ENCODE results near the gene FGGY.
A peak's percentile ranks its signal among the peaks of the same experiment; 100 is the strongest.
"Not testable (repeated sequence)": the region's sequence is repeated elsewhere in the genome, so short reads cannot be mapped to it uniquely, and the experiment has no call there.

FGGY gene

DNA sequence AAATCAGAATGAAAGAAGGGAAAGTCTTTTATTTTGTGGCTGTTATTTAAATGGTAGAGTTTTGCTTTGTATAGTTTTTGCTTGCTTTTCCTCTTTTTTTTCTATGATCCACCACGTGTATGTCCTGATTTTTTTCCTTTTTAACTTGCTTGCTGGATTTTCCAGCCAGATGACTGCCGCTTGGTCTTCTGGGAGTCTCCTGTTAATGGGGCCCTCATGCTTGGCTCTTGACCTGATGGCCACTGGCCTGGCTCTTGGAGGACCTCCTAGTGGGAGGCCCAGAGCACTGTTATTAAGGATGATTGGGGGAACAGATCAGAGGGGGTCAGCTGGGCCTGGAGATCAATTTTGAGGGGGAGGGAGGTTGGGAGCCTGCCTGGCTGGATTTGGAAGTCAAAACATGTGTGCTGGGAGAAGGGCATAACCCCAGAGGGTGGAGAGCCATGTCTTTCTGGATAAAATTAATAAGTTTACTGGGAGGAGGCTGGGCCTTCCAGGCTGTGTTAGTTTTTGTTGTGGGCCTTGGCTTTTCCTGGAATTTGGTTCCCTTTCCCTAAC lies 1.2 kb downstream of the FGGY start:
- DNase-seq (ENCODE audit: low read depth), result no peak
- peak overlapping the region; percentile 34 for H3K4me3 ChIP-seq (ENCODE audit: low read depth, low read length)
- TF ChIP-seq POLR2A (IDR thresholded peaks at IDR 0.05; ENCODE audit: extremely low read depth, insufficient read length), result no peak
- TF ChIP-seq, protein P1, sequence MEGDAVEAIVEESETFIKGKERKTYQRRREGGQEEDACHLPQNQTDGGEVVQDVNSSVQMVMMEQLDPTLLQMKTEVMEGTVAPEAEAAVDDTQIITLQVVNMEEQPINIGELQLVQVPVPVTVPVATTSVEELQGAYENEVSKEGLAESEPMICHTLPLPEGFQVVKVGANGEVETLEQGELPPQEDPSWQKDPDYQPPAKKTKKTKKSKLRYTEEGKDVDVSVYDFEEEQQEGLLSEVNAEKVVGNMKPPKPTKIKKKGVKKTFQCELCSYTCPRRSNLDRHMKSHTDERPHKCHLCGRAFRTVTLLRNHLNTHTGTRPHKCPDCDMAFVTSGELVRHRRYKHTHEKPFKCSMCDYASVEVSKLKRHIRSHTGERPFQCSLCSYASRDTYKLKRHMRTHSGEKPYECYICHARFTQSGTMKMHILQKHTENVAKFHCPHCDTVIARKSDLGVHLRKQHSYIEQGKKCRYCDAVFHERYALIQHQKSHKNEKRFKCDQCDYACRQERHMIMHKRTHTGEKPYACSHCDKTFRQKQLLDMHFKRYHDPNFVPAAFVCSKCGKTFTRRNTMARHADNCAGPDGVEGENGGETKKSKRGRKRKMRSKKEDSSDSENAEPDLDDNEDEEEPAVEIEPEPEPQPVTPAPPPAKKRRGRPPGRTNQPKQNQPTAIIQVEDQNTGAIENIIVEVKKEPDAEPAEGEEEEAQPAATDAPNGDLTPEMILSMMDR (IDR thresholded peaks at IDR 0.05; ENCODE audit: low read depth, low read length), result no peak
- no peak for TF ChIP-seq MYC (IDR thresholded peaks at IDR 0.05; ENCODE audit: low read depth, low read length)
- TF ChIP-seq, protein P2, sequence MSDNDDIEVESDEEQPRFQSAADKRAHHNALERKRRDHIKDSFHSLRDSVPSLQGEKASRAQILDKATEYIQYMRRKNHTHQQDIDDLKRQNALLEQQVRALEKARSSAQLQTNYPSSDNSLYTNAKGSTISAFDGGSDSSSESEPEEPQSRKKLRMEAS (IDR thresholded peaks at IDR 0.05; ENCODE audit: low read depth, low read length), result no peak

DNA sequence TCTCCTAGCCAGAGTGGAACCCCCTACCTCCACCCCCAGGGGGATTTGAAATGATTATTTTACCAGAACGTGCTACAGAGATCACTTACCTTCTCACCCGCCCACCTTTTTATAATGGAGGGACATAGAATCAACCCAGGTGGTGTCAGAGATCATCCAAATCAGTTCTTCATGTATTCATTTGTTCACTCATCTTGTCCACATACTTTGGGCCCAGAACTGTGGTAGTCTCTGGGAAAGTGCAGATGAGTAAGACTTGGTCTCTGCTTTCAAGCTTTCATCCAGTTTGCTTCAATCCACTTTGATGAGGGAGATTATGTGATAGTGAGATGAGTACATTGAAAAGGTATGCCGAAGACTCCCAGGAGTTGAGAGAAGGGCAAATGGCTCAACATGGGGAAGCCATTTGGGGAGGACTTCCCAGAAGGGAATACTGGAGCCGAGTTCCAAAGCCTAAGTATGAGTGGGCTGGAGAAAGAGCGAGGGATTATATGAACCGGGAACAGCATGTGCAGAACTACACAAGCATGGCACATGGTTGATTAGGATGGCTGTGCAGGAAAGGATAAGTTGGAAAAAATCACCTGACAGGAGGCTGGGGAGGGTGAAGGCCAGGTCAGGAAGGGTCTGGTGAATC lies 1.9 kb downstream of the FGGY start:
- H3K4me3 ChIP-seq (ENCODE audit: low read depth, low read length), result no peak overlapping the region
- DNase-seq (ENCODE audit: low read depth), result no peak
- TF ChIP-seq, protein P2 (IDR thresholded peaks at IDR 0.05; ENCODE audit: low read depth, low read length), result peak; percentile 14; the same call in 1 of the 2 replicates
- no peak for TF ChIP-seq MYC (IDR thresholded peaks at IDR 0.05; ENCODE audit: low read depth, low read length)

DNA sequence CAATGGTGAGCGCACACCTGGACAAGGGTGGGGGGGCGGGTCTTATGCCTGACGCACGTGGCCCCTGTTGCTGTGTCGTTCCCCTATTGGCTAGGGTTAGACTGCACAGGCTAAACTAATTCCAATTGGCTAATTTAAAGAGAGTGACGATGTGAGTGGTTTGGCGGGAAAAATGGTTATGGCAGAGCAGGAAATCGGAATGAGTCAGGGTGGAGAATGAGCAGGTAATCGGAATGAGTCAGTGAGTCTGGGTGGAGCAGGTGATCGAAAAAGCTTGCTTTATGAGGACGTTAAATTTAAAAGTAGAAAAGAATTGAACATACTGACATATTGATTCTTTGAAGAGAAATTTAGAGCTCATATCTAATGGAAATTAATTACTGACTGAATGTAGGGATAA lies 2.8 kb downstream of the FGGY start:
- H3K4me3 ChIP-seq (ENCODE audit: low read depth, low read length), result not testable (repeated sequence)

DNA sequence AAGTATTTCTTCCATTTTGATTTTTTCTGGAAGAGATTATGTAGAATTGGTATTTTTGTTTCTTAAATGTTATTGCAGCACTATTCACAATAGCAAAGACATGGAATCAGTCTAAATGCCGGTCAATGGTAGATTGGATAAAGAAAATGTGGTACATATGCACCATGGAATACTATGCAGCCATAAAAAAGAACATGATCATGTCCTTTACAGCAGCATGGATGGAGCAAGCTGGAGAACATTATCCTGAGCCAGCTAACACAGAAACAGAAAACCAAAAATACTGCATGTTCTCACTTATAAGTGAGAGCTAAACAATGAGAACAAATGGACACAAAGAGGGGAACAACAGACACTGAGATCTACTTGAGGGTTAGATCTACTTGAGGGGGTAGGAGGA lies 5.4 kb downstream of the FGGY start:
- no peak for TF ChIP-seq POLR2A (IDR thresholded peaks at IDR 0.05; ENCODE audit: extremely low read depth, insufficient read length)
- TF ChIP-seq, protein P1 (IDR thresholded peaks at IDR 0.05; ENCODE audit: low read depth, low read length), result no peak
- TF ChIP-seq, protein P2 (IDR thresholded peaks at IDR 0.05; ENCODE audit: low read depth, low read length), result no peak
- no peak for TF ChIP-seq MYC (IDR thresholded peaks at IDR 0.05; ENCODE audit: low read depth, low read length)
- no peak overlapping the region for H3K4me3 ChIP-seq (ENCODE audit: low read depth, low read length)
- no peak for DNase-seq (ENCODE audit: low read depth)

More for the DNA sequence above, 2.8 kb downstream of the FGGY start:
- DNase-seq (ENCODE audit: low read depth), result not testable (repeated sequence)

GRCh38 chr1:59302871-59303270 lies 6.0 kb downstream of the FGGY start:
- DNase-seq (ENCODE audit: low read depth), result no peak
- TF ChIP-seq, protein P2 (IDR thresholded peaks at IDR 0.05; ENCODE audit: low read depth, low read length), result no peak
- TF ChIP-seq POLR2A (IDR thresholded peaks at IDR 0.05; ENCODE audit: extremely low read depth, insufficient read length), result no peak
- TF ChIP-seq, protein P1 (IDR thresholded peaks at IDR 0.05; ENCODE audit: low read depth, low read length), result no peak
- TF ChIP-seq MYC (IDR thresholded peaks at IDR 0.05; ENCODE audit: low read depth, low read length), result no peak
- no peak overlapping the region for H3K4me3 ChIP-seq (ENCODE audit: low read depth, low read length)

DNA sequence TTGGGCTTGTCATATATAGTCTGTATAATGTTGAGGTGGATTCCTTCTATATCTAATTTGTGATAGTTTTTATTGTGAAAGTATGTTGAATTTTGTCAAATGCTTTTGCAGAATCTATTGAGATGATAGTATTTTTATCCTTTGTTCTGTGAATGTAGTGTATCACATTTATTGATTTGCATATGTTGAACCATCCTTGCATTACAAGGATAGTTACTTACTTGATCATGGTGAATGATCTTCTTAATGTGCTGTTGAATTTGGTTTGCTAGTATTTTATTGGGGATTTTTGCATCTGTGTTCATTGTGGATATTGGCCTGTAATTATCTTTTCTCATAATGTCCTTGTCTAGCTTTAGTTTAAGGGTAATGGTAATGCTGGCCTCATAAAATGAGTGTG lies 8.3 kb downstream of the FGGY start:
- no peak for TF ChIP-seq POLR2A (IDR thresholded peaks at IDR 0.05; ENCODE audit: extremely low read depth, insufficient read length)
- no peak for TF ChIP-seq MYC (IDR thresholded peaks at IDR 0.05; ENCODE audit: low read depth, low read length)
- TF ChIP-seq, protein P2 (IDR thresholded peaks at IDR 0.05; ENCODE audit: low read depth, low read length), result no peak
- TF ChIP-seq, protein P1 (IDR thresholded peaks at IDR 0.05; ENCODE audit: low read depth, low read length), result no peak
- H3K4me3 ChIP-seq (ENCODE audit: low read depth, low read length), result no peak overlapping the region
- DNase-seq (ENCODE audit: low read depth), result no peak
